OCI-M2 (cell line): ENCODE measurements around the gene XPO6.

ENCODE experiments used
- DNase-seq: peaks from one replicate; lab custom pipeline; 2025; ENCODE audit not compliant: unreplicated experiment; lab: John Stamatoyannopoulos, UW

Gene XPO6

GRCh38 chr16:28091656-28092055 lies 120.1 kb downstream of the XPO6 start:
- DNase-seq, result no peak

GRCh38 chr16:28090646-28091377 lies 121.0 kb downstream of the XPO6 start:
- no peak for DNase-seq

- DNase-seq, result no peak
Measured at GRCh38 chr16:28089992-28090365, 121.8 kb downstream of the XPO6 start.

- no peak for DNase-seq
Measured at GRCh38 chr16:28089205-28089991, 122.4 kb downstream of the XPO6 start.

- no peak for DNase-seq
Measured at GRCh38 chr16:28087675-28088300, 124.0 kb downstream of the XPO6 start.

- no peak for DNase-seq
Measured at GRCh38 chr16:28087140-28087660, 124.6 kb downstream of the XPO6 start.

- DNase-seq, result no peak
Measured at GRCh38 chr16:28086186-28087139, 125.3 kb downstream of the XPO6 start.

GRCh38 chr16:28085389-28086171 lies 126.2 kb downstream of the XPO6 start:
- no peak for DNase-seq

- no peak for DNase-seq
Measured at GRCh38 chr16:28084209-28084608, 127.6 kb downstream of the XPO6 start.

GRCh38 chr16:28082624-28083023 lies 129.1 kb downstream of the XPO6 start:
- DNase-seq, result no peak

GRCh38 chr16:28081391-28081968 lies 130.3 kb downstream of the XPO6 start:
- no peak for DNase-seq

GRCh38 chr16:28078261-28078660 lies 133.5 kb downstream of the XPO6 start:
- no peak for DNase-seq

GRCh38 chr16:28073836-28074235 lies 137.9 kb downstream of the XPO6 start:
- DNase-seq, result no peak

GRCh38 chr16:28072087-28072486 lies 139.7 kb downstream of the XPO6 start:
- DNase-seq, result no peak

- DNase-seq, result no peak
Measured at GRCh38 chr16:28069971-28070794, 141.6 kb downstream of the XPO6 start.

- no peak for DNase-seq
Measured at GRCh38 chr16:28068976-28069375, 142.8 kb downstream of the XPO6 start.

- DNase-seq, result no peak
Measured at GRCh38 chr16:28067604-28068379, 144.0 kb downstream of the XPO6 start.

- no peak for DNase-seq
Measured at GRCh38 chr16:28064706-28065249, 147.0 kb downstream of the XPO6 start.
